ENCODE results near the gene EPB41L5. TPM values are rescaled to one million over a fixed set of nuclear protein-coding genes. Genes with fewer than 3 reads are reported as not detected.
"Not testable (repeated sequence)": the region's sequence is repeated elsewhere in the genome, so short reads cannot be mapped to it uniquely, and the experiment has no call there.

Gene EPB41L5
- total RNA-seq, 1 donor from 2014 or later: 84.0 TPM

DNA sequence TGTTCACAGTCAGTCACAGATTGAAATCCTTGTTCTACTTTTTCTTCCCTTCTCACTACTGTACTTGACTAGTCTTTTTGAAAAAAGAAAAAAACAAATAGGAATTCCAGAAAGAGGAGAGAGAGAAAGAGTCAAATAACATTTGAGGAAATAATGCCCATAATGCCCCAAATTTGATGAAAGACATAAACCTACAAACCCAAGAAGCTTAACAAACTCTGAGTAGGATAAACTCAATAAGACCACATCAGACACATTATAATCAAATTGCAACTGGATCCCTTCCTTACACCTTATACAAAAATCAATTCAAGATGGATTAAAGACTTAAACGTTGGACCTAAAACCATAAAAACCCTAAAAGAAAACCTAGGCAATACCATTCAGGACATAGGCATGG, 179.4 kb downstream of the EPB41L5 start:
- no peak overlapping the region for H3K9ac ChIP-seq
- TF ChIP-seq EZH2phosphoT487 (IDR thresholded peaks at IDR 0.05) (no peak), CTCF (IDR thresholded peaks at IDR 0.05) (no peak)
- H3K27me3 Mint-ChIP-seq (ENCODE audit: insufficient read depth, low read depth): no peaks in the 10 kb centered on the region
- H2AFZ ChIP-seq (replicated peaks): no peak overlapping the region
- no peaks in the 10 kb centered on the region for H3K27me3 ChIP-seq
- H3K4me1 Mint-ChIP-seq: no peaks in the 10 kb centered on the region
- H3K4me3 Mint-ChIP-seq: no peak overlapping the region
- H3K4me3 ChIP-seq: no peak overlapping the region
- no peak overlapping the region for H3K4me2 ChIP-seq
- H3K79me2 ChIP-seq (ENCODE audit: low read depth): no peaks in the 10 kb centered on the region
- no peak for DNase-seq (ENCODE audit: low spot score)
- H3K4me1 ChIP-seq: no peaks in the 10 kb centered on the region
- no peaks in the 10 kb centered on the region for H3K36me3 ChIP-seq
- peaks cover 23% of the 10 kb centered on the region for H3K9me3 Mint-ChIP-seq
- no peak overlapping the region for H3K27ac ChIP-seq
- H4K20me1 ChIP-seq (ENCODE audit: low read depth): no peaks in the 10 kb centered on the region
- no peaks in the 10 kb centered on the region for H3F3A ChIP-seq (ENCODE audit: low read depth)
- no peaks in the 10 kb centered on the region for H3K36me3 Mint-ChIP-seq
- H3K27ac Mint-ChIP-seq: no peak overlapping the region
- H3K9me3 ChIP-seq (ENCODE audit: low read depth): no peaks in the 10 kb centered on the region

GRCh38 chr2:120195553-120195952, 182.7 kb downstream of the EPB41L5 start:
- TF ChIP-seq CTCF (IDR thresholded peaks at IDR 0.05): no peak
- no peak for TF ChIP-seq EZH2phosphoT487 (IDR thresholded peaks at IDR 0.05)
- no peak for TF ChIP-seq EZH2 (IDR thresholded peaks at IDR 0.05)
- H3K9ac ChIP-seq: no peak overlapping the region
- no peaks in the 10 kb centered on the region for H3K79me2 ChIP-seq (ENCODE audit: low read depth)
- no peaks in the 10 kb centered on the region for H4K20me1 ChIP-seq (ENCODE audit: low read depth)
- no peaks in the 10 kb centered on the region for H3F3A ChIP-seq (ENCODE audit: low read depth)
- no peaks in the 10 kb centered on the region for H3K4me1 ChIP-seq
- H3K4me1 Mint-ChIP-seq: no peaks in the 10 kb centered on the region
- peaks cover 37% of the 10 kb centered on the region for H3K9me3 Mint-ChIP-seq
- H3K27me3 ChIP-seq: no peaks in the 10 kb centered on the region
- no peak overlapping the region for H3K4me2 ChIP-seq
- no peaks in the 10 kb centered on the region for H3K27me3 Mint-ChIP-seq (ENCODE audit: insufficient read depth, low read depth)
- H3K4me3 ChIP-seq: no peak overlapping the region
- DNase-seq (ENCODE audit: low spot score): no peak
- H3K4me3 Mint-ChIP-seq: no peak overlapping the region
- no peaks in the 10 kb centered on the region for H3K36me3 Mint-ChIP-seq
- H3K9me3 ChIP-seq (ENCODE audit: low read depth): no peaks in the 10 kb centered on the region
- H3K27ac Mint-ChIP-seq: no peak overlapping the region
- no peak overlapping the region for H2AFZ ChIP-seq (replicated peaks)
- no peak overlapping the region for H3K27ac ChIP-seq
- H3K36me3 ChIP-seq: no peaks in the 10 kb centered on the region

GRCh38 chr2:120199817-120200459, 187.1 kb downstream of the EPB41L5 start:
- not testable (repeated sequence) for H3K9ac ChIP-seq; H3F3A ChIP-seq (ENCODE audit: low read depth); H3K36me3 Mint-ChIP-seq; H3K27me3 Mint-ChIP-seq (ENCODE audit: insufficient read depth, low read depth); H3K79me2 ChIP-seq (ENCODE audit: low read depth); H3K36me3 ChIP-seq; H2AFZ ChIP-seq (replicated peaks); H3K4me3 ChIP-seq; H3K27me3 ChIP-seq; H3K4me1 Mint-ChIP-seq; H3K27ac Mint-ChIP-seq; H3K4me3 Mint-ChIP-seq; H3K4me1 ChIP-seq; DNase-seq (ENCODE audit: low spot score); H3K4me2 ChIP-seq; H3K27ac ChIP-seq; H4K20me1 ChIP-seq (ENCODE audit: low read depth); H3K9me3 ChIP-seq (ENCODE audit: low read depth)
- H3K9me3 Mint-ChIP-seq: peaks cover 20% of the 10 kb centered on the region

DNA sequence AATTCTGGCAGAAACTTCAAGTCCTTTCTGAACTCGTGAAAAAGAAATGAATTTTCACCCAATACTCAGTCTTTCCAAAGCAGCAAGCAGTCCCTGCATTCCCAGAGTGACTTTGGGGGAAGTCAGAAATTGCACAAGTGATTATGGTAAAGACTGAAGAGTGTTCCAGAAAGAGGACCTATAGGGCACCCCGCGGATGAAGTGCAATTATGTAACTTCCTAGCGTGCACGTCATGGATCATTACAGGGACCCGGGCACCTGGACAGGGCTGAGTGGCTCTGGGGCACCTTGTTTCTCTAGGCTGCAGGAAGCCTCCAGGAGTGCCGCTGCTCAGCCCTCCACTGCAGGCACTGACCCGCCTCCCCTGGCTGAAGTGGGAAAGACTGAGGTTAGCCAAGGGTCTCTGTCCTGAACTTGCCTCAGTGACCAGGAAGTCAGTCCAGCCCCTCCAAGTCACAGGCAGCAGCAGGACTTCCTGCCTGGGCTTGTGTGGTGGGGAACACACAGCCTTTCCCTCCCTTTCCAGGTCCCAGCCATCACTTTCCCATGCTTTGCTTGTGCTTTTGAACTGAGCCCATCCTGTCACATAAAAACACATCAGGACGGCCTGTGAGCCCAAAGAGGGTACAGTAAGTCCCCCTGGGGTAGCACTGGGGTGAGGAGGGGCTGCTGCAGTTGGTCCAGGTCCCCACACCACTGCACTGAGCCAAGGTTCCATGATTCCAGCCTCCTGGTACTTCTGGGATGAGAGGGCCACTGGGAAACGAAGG, 190.6 kb downstream of the EPB41L5 start:
- no peak overlapping the region for H3K9ac ChIP-seq
- H3K79me2 ChIP-seq (ENCODE audit: low read depth): no peaks in the 10 kb centered on the region
- H3K36me3 ChIP-seq: no peaks in the 10 kb centered on the region
- H2AFZ ChIP-seq (replicated peaks): no peak overlapping the region
- no peak overlapping the region for H3K4me3 ChIP-seq
- no peaks in the 10 kb centered on the region for H4K20me1 ChIP-seq (ENCODE audit: low read depth)
- no peak overlapping the region for H3K27ac ChIP-seq
- H3K4me1 ChIP-seq: peaks cover 3% of the 10 kb centered on the region
- Mint-ChIP-seq H3K4me1 (peaks cover 5% of the 10 kb centered on the region), H3K9me3 (peaks cover 9% of the 10 kb centered on the region), H3K27ac (no peak overlapping the region), H3K27me3 (ENCODE audit: insufficient read depth, low read depth) (peaks cover 2% of the 10 kb centered on the region), H3K36me3 (no peaks in the 10 kb centered on the region), H3K4me3 (no peak overlapping the region)
- peaks cover 3% of the 10 kb centered on the region for H3F3A ChIP-seq (ENCODE audit: low read depth)
- H3K9me3 ChIP-seq (ENCODE audit: low read depth): no peaks in the 10 kb centered on the region
- TF ChIP-seq EZH2 (IDR thresholded peaks at IDR 0.05): no peak
- TF ChIP-seq EZH2phosphoT487 (IDR thresholded peaks at IDR 0.05): no peak
- TF ChIP-seq CTCF (IDR thresholded peaks at IDR 0.05): no peak
- H3K4me2 ChIP-seq: no peak overlapping the region
- no peaks in the 10 kb centered on the region for H3K27me3 ChIP-seq
- no peak for DNase-seq (ENCODE audit: low spot score)
